ENCODE results near the gene GJB5. TPM values are rescaled to one million over a fixed set of nuclear protein-coding genes. Genes with fewer than 3 reads are reported as not detected.

GJB5 gene
- total RNA-seq, 2 donors from 2014 or later = 0.42 TPM; not detected in 1

- intact Hi-C loops (cut with DNase I) = loop anchor here (2.0 to 5.0 kb wide), 2 partner anchors 67 to 81 kb away; no protein-coding TSS in a partner anchor
- DNase-seq = no peak
- peaks cover 12% of the 10 kb centered on the region for H3K27me3 ChIP-seq
- no peaks in the 10 kb centered on the region for H3K4me1 ChIP-seq
- no peaks in the 10 kb centered on the region for H3K9me3 ChIP-seq
- TF ChIP-seq, protein P1, sequence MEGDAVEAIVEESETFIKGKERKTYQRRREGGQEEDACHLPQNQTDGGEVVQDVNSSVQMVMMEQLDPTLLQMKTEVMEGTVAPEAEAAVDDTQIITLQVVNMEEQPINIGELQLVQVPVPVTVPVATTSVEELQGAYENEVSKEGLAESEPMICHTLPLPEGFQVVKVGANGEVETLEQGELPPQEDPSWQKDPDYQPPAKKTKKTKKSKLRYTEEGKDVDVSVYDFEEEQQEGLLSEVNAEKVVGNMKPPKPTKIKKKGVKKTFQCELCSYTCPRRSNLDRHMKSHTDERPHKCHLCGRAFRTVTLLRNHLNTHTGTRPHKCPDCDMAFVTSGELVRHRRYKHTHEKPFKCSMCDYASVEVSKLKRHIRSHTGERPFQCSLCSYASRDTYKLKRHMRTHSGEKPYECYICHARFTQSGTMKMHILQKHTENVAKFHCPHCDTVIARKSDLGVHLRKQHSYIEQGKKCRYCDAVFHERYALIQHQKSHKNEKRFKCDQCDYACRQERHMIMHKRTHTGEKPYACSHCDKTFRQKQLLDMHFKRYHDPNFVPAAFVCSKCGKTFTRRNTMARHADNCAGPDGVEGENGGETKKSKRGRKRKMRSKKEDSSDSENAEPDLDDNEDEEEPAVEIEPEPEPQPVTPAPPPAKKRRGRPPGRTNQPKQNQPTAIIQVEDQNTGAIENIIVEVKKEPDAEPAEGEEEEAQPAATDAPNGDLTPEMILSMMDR (IDR thresholded peaks at IDR 0.05) = no peak
- H3K9ac ChIP-seq (ENCODE audit: low read depth in 2 of 2, low read length in 2 of 2) = no peak overlapping the region
- no peak overlapping the region for H3K4me3 ChIP-seq
- no peak overlapping the region for H3K27ac ChIP-seq
- no peaks in the 10 kb centered on the region for H3K36me3 ChIP-seq
These were observed 31.1 kb downstream of the GJB5 start for GRCh38 chr1:34785875-34786470.

DNA sequence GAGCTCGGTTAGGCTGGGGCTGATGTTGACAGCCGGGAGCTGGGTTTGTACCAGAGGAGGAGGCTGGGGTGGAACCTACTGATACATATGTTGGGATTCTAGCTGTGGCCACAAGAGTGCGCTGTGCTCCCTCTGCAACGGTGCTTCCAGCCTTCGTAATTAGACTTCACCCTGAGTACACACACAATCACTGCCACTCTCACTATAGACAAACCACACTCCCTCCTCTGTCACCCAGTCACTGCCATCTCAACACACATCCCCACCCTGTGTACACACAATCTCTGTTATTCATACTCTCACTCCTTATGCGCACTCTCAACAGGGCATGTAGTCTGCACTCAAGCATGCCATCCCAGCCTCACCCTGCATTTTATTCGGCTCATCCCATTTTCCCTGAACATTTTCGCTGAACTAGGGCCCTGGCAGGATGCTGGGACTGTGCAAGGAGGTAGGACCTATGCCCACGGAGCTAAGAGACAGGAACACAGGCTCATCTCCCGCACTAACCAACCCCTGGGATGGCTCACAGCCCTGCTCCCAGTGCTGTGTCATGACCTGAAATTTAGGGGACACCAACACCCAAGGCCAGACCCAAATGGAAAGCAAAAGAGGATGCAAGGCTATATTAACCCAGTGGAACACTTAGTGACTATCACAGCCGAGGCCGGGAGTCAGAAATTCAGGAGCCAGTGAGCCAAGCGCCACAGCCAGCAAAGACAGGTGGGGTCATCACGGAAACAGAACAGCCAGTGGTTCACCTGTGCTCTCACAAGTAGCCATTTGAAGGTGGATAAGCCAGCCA lies 31.9 kb downstream of the GJB5 start:
- H3K9me3 ChIP-seq = no peaks in the 10 kb centered on the region
- intact Hi-C loops (cut with DNase I) = loop anchor here (2.0 to 5.0 kb wide), 2 partner anchors 66 to 81 kb away; no protein-coding TSS in a partner anchor
- no peak overlapping the region for H3K4me3 ChIP-seq
- TF ChIP-seq, protein P1 (IDR thresholded peaks at IDR 0.05) = peak; percentile 77
- H3K27ac ChIP-seq = no peak overlapping the region
- H3K27me3 ChIP-seq = peaks cover 6% of the 10 kb centered on the region
- no peak overlapping the region for H3K9ac ChIP-seq (ENCODE audit: low read depth in 2 of 2, low read length in 2 of 2)
- H3K36me3 ChIP-seq = no peaks in the 10 kb centered on the region
- H3K4me1 ChIP-seq = no peaks in the 10 kb centered on the region
- DNase-seq = peak; percentile 87

- TF ChIP-seq, protein P1 (IDR thresholded peaks at IDR 0.05) = peak; percentile 17
- intact Hi-C loops (cut with DNase I) = loop anchor here (2.0 to 5.0 kb wide), 2 partner anchors 65 to 80 kb away; no protein-coding TSS in a partner anchor
- Histone ChIP-seq H3K27me3 (peaks cover 7% of the 10 kb centered on the region), H3K4me3 (no peak overlapping the region), H3K9ac (ENCODE audit: low read depth in 2 of 2, low read length in 2 of 2) (no peak overlapping the region), H3K4me1 (no peaks in the 10 kb centered on the region), H3K9me3 (no peaks in the 10 kb centered on the region), H3K36me3 (no peaks in the 10 kb centered on the region), H3K27ac (no peak overlapping the region)
- DNase-seq = no peak
These were observed 32.9 kb downstream of the GJB5 start for GRCh38 chr1:34787461-34788420.

DNA sequence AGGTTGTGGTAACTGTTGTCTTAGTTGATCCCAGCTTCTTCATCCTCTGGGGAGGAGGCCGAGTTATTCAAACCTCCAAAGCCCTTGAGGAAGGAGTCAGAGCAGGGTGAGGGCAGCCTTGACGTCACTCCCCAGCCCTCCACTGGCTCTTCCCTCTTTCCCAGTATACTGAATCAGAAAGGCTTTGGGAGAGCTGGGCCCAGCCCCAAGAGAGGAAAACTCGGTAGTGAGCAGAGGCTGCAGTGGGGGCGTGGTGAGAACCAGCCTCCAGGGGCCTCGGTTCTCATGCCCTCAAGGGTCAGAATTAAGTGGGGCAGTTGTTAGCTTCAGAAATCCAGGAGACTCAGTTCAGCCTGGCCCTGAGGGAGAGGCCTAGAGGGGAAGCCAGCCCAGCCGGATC lies 36.1 kb downstream of the GJB5 start:
- H3K4me1 ChIP-seq = no peaks in the 10 kb centered on the region
- H3K9me3 ChIP-seq = no peaks in the 10 kb centered on the region
- no peak overlapping the region for H3K27ac ChIP-seq
- TF ChIP-seq, protein P1 (IDR thresholded peaks at IDR 0.05) = no peak
- no peak overlapping the region for H3K4me3 ChIP-seq
- no peak overlapping the region for H3K9ac ChIP-seq (ENCODE audit: low read depth in 2 of 2, low read length in 2 of 2)
- intact Hi-C loops (cut with DNase I) = no loop called here
- H3K36me3 ChIP-seq = no peaks in the 10 kb centered on the region
- no peak for DNase-seq
- peaks cover 13% of the 10 kb centered on the region for H3K27me3 ChIP-seq

- H3K4me1 ChIP-seq = no peaks in the 10 kb centered on the region
- no peaks in the 10 kb centered on the region for H3K36me3 ChIP-seq
- TF ChIP-seq, protein P1 (IDR thresholded peaks at IDR 0.05) = no peak
- no peak overlapping the region for H3K4me3 ChIP-seq
- intact Hi-C loops (cut with DNase I) = no loop called here
- no peaks in the 10 kb centered on the region for H3K9me3 ChIP-seq
- H3K9ac ChIP-seq (ENCODE audit: low read depth in 2 of 2, low read length in 2 of 2) = no peak overlapping the region
- DNase-seq = no peak
- H3K27me3 ChIP-seq = peaks cover 13% of the 10 kb centered on the region
- no peak overlapping the region for H3K27ac ChIP-seq
These were observed 37.6 kb downstream of the GJB5 start for GRCh38 chr1:34792424-34792823.
